Glutamatergic neuron (in vitro differentiated cells): ENCODE measurements around the gene DQX1. TPM values are rescaled to one million over a fixed set of nuclear protein-coding genes. Genes with fewer than 3 reads are reported as not detected.
A peak's percentile ranks its signal among the peaks of the same experiment; 100 is the strongest.
"Not testable (repeated sequence)": the region's sequence is repeated elsewhere in the genome, so short reads cannot be mapped to it uniquely, and the experiment has no call there.

Source experiments
- DNase-seq: peaks from one replicate; pipeline ENCODE4 v3.0.0; 2022
- H3K27ac Mint-ChIP-seq: one replicate; pipeline ENCODE4 v1.8.0; 2020; ENCODE audit warnings: mild to moderate bottlenecking, mixed read lengths, inconsistent platforms; ENCODE audit not compliant: unreplicated experiment
- H3K27me3 Mint-ChIP-seq: one replicate; pipeline ENCODE4 v1.8.0; 2020; ENCODE audit warnings: mild to moderate bottlenecking, moderate library complexity, mixed read lengths, inconsistent platforms; ENCODE audit not compliant: unreplicated experiment
- H3K36me3 Mint-ChIP-seq: one replicate; pipeline ENCODE4 v1.8.0; 2020; ENCODE audit warnings: mild to moderate bottlenecking, mixed read lengths, inconsistent platforms; ENCODE audit not compliant: unreplicated experiment
- H3K4me1 Mint-ChIP-seq: one replicate; pipeline ENCODE4 v1.8.0; 2020; ENCODE audit warnings: mild to moderate bottlenecking, low read depth, mixed read lengths, inconsistent platforms; ENCODE audit not compliant: unreplicated experiment
- H3K4me3 Mint-ChIP-seq: one replicate; pipeline ENCODE4 v1.8.0; 2020; ENCODE audit warnings: mild to moderate bottlenecking, mixed read lengths, inconsistent platforms; ENCODE audit not compliant: unreplicated experiment
- H3K9me3 Mint-ChIP-seq: one replicate; pipeline ENCODE4 v1.8.0; 2020; ENCODE audit warnings: mild to moderate bottlenecking, moderate library complexity, mixed read lengths, inconsistent platforms; ENCODE audit not compliant: unreplicated experiment
- CTCF ChIP-seq: fragments of 200-600 bp; sonication (generic); IDR thresholded peaks from one replicate; pipeline ENCODE4 v1.5.0; 2021; ENCODE audit not compliant: partially characterized antibody, unreplicated experiment
- total RNA-seq: library from RNA; stranded (reverse); fragmentation: NEBNext Ultra II Directional; extraction: Animal tissue kit (Norgen Biotek cat#: 25700); gene quantifications from one replicate; pipeline ENCODE4 v1.2.1, GENCODE V29; 2021; ENCODE audit not compliant: unreplicated experiment

The DQX1 gene
- total RNA-seq, 1 donor from 2014 or later: 0.91 TPM

GRCh38 chr2:74486141-74486540 is 39.9 kb downstream of the DQX1 start:
- Mint-ChIP-seq H3K4me1 (no peaks in the 10 kb centered on the region), H3K9me3 (peaks cover 7% of the 10 kb centered on the region), H3K27me3 (peaks cover 14% of the 10 kb centered on the region), H3K4me3 (no peak overlapping the region), H3K27ac (no peak overlapping the region), H3K36me3 (no peaks in the 10 kb centered on the region)
- DNase-seq: no peak
- TF ChIP-seq CTCF: no peak

- H3K4me3 Mint-ChIP-seq: peak overlapping the region; percentile 98
- H3K36me3 Mint-ChIP-seq, H3K4me1 Mint-ChIP-seq, H3K9me3 Mint-ChIP-seq, DNase-seq: not testable (repeated sequence)
- peak overlapping the region; percentile 99 for H3K27ac Mint-ChIP-seq
- H3K27me3 Mint-ChIP-seq: peaks cover 12% of the 10 kb centered on the region
Observed at GRCh38 chr2:74483675-74484164, 42.3 kb downstream of the DQX1 start.

- peak; percentile 93 for DNase-seq
- H3K27ac Mint-ChIP-seq: peak within 1 kb of the TSS; percentile 99
- H3K36me3 Mint-ChIP-seq: no peaks in the 10 kb centered on the region
- H3K4me1 Mint-ChIP-seq: no peaks in the 10 kb centered on the region
- H3K27me3 Mint-ChIP-seq: peaks cover 12% of the 10 kb centered on the region
- peak; percentile 59 for TF ChIP-seq CTCF
- peaks cover 7% of the 10 kb centered on the region for H3K9me3 Mint-ChIP-seq
- peak within 1 kb of the TSS; percentile 98 for H3K4me3 Mint-ChIP-seq
Observed at GRCh38 chr2:74482801-74483674, 43.0 kb downstream of the DQX1 start, which contains the start of the genes CCDC142 and TTC31. Gene CCDC142 (minus strand): TSS chr2:74482998. CDS start chr2:74482837, 161 bp downstream. Gene TTC31 (plus strand): TSS chr2:74483081. CDS start chr2:74483096, 15 bp downstream.

- H3K27ac Mint-ChIP-seq: peak overlapping the region; percentile 99
- TF ChIP-seq CTCF: no peak
Observed at GRCh38 chr2:74481961-74482800, 43.9 kb downstream of the DQX1 start.

GRCh38 chr2:74481431-74481830 is 44.6 kb downstream of the DQX1 start:
- Mint-ChIP-seq H3K4me3 (peak overlapping the region; percentile 98), H3K36me3 (no peaks in the 10 kb centered on the region), H3K4me1 (no peaks in the 10 kb centered on the region), H3K9me3 (peaks cover 9% of the 10 kb centered on the region), H3K27ac (no peak overlapping the region), H3K27me3 (peaks cover 15% of the 10 kb centered on the region)
- no peak for DNase-seq
- TF ChIP-seq CTCF: no peak

More at GRCh38 chr2:74481961-74482800, 43.9 kb downstream of the DQX1 start:
- peak overlapping the region; percentile 98 for H3K4me3 Mint-ChIP-seq
- DNase-seq: peak; percentile 66
- H3K4me1 Mint-ChIP-seq: no peaks in the 10 kb centered on the region
- H3K9me3 Mint-ChIP-seq: peaks cover 9% of the 10 kb centered on the region
- H3K27me3 Mint-ChIP-seq: peaks cover 12% of the 10 kb centered on the region
- no peaks in the 10 kb centered on the region for H3K36me3 Mint-ChIP-seq
